SU-DHL-6 (cell line): ENCODE data around the gene SULF2.

Experiments used
- CTCF ChIP-seq: fragments of 200-600 bp; sonication (generic); IDR thresholded peaks from one replicate; pipeline ENCODE4 v1.5.1; 2017; ENCODE audit warnings: antibody characterized with exemption, mild to moderate bottlenecking, low read length, moderate library complexity; ENCODE audit not compliant: insufficient read depth, poor library complexity, severe bottlenecking
- EZH2phosphoT487 ChIP-seq: fragments of 200-600 bp; sonication (generic), shearing (Covaris generic); conservative IDR thresholded peaks from 2 replicates; pipeline ENCODE4 v1.6.1; 2018; ENCODE audit warnings: mild to moderate bottlenecking, antibody characterized with exemption, low read length, moderate library complexity, mixed read lengths

GRCh38 chr20:47638851-47639250 is 146.4 kb downstream of the SULF2 start:
- TF ChIP-seq CTCF = no peak
- TF ChIP-seq EZH2phosphoT487 = no peak
